SK-N-MC (cell line): ENCODE data around the gene GABRD.

Experiments used
- DNase-seq: peaks from one replicate; pipeline ENCODE4 v3.0.0-alpha.2; 2011; ENCODE audit warnings: low read depth, low spot score
- H3K27ac ChIP-seq: fragments of 200-600 bp; sonication (generic); 2 replicates; pipeline ENCODE4 v1.5.1; 2016; ENCODE audit warnings: mixed run types
- H3K36me3 ChIP-seq: fragments of 200-600 bp; sonication (generic); 2 replicates; pipeline ENCODE4 v1.6.1; 2017; ENCODE audit warnings: antibody characterized with exemption, low read length, mixed read lengths; ENCODE audit not compliant: insufficient read depth
- H3K4me3 ChIP-seq: fragments of 200-600 bp; sonication (generic); 2 replicates; pipeline ENCODE4 v1.5.1; 2016
- H3K9ac ChIP-seq: fragments of 200-600 bp; sonication (generic); 2 replicates; pipeline ENCODE4 v1.8.0; 2017; ENCODE audit warnings: mixed run types, mixed read lengths; ENCODE audit not compliant: insufficient read length
- H3K9me3 ChIP-seq: fragments of 200-600 bp; sonication (generic); 2 replicates; pipeline ENCODE4 v1.6.1; 2017; ENCODE audit warnings: low read depth, mild to moderate bottlenecking, antibody characterized with exemption, low read length, moderate library complexity, mixed read lengths
- EZH2 ChIP-seq: fragments of 200-600 bp; sonication (generic); IDR thresholded peaks from one replicate; pipeline ENCODE4 v1.6.1; 2017; ENCODE audit warnings: antibody characterized with exemption
- FOXP2 ChIP-seq: optimal IDR thresholded peaks from 2 replicates; pipeline ENCODE3; 2011; ENCODE audit warnings: mild to moderate bottlenecking, moderate library complexity; ENCODE audit not compliant: insufficient read depth; ENCODE audit errors: extremely low read length, control extremely low read depth
- POLR2AphosphoS5 ChIP-seq: IDR thresholded peaks from 2 replicates; pipeline ENCODE4 v1.6.1; 2012; ENCODE audit warnings: mild to moderate bottlenecking, low read depth, low read length, borderline replicate concordance

GABRD gene

DNA sequence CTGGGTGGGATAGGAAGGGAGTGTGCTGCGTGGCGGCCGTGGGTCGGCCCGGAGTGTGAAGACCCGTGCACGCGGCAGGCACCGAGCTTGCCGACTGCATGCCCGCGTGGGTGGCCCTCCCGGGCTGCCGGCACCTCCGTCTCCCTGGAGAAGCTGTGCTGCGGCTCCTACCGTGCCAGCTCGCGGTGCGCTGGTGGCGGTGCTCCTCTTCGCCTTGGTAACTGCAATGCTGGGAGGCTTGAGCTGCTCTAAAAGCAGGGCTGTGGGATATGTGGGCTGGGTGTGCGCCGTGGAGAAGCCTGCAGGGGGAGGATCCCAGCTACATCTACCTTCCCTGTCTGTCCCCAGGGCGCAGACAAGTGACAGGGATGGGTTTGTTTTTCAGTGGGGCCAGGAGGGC is 2.4 kb downstream of the GABRD start:
- DNase-seq: no peak
- Histone ChIP-seq H3K27ac (no peak overlapping the region), H3K9me3 (no peaks in the 10 kb centered on the region), H3K4me3 (no peak overlapping the region), H3K9ac (no peak overlapping the region), H3K36me3 (no peaks in the 10 kb centered on the region)
- TF ChIP-seq FOXP2 (no peak), EZH2 (no peak), POLR2AphosphoS5 (no peak)

DNA sequence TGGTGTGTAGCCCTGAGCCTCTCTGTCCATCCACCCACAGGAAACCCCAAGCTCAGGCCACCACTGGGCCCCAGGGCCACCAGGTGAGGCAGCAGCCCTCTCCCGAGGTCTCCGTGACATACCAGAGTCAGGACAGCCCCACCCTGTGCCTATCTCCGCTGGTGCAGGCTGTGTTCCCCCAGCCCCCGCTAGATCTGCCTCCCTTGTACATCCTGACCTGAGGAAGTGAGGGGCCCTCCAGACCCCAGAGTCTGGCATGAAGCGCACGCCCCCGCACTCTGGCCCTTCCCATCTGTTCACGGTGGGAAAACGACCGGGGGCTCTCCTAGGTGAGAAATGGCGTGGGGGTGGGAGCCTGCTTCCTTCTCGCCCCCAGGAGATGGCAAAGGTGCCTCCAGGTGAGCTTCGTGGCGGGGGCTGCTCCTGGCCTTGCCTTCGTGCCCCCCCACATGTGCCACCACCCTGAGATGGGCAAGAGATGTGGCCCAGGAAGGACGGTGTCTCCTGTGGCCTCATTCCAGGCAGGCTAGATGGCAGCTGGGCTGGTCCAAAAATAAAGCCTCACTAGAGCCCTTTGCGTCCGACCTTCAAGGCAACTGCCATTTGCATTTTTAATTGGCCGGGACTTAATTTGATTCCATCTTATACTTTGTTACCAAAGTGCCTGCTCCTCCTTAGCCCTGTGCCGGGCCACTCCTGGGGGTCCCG is 3.1 kb downstream of the GABRD start:
- DNase-seq: no peak
- TF ChIP-seq POLR2AphosphoS5 (no peak), EZH2 (no peak), FOXP2 (no peak)

DNA sequence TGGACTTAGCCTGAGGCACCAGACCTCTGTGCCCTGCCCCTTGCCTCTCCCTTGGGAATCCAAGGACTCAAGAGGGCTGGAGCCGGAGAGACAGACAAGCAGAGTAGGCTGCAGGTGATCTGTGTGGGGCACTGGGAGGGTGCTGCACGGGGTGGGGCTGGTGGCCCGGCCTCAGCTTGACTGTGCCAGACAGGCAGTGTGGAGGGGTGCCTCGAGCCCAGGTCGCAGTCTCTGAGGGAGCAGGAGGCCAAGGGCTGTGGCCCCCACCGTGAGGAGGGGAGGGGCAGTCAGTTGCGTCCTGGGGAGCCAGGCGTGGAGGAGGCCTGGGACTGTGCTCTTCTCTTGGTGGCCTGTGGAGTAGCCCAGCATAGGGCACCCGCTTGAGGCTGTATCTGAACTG is 4.0 kb downstream of the GABRD start:
- TF ChIP-seq POLR2AphosphoS5 (no peak), EZH2 (no peak), FOXP2 (no peak)

More for the DNA sequence above, 3.1 kb downstream of the GABRD start:
- Histone ChIP-seq H3K27ac (no peak overlapping the region), H3K9me3 (no peaks in the 10 kb centered on the region), H3K4me3 (no peak overlapping the region), H3K36me3 (no peaks in the 10 kb centered on the region), H3K9ac (no peak overlapping the region)

DNA sequence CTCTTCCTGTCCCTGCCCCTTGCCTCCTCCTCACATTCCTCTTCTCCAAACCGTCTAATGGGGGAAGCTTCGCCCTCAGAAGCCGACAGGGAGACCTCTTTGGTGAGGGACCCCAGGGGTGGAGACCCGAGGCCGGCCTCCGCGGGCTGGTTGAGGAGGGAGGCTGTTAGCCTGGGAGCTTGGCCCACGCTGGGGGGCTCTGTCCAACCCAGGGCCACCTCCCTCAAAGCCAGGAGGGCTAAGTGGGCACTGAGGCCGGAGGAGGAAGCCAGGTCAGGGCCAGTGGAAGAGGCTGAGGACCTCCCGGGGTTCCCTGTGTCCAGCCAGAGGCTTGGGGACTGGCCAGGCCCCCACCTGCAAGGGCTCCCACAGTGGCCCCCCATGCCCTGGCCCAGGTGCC is 5.3 kb downstream of the GABRD start:
- TF ChIP-seq EZH2 (no peak), FOXP2 (no peak), POLR2AphosphoS5 (no peak)
- Histone ChIP-seq H3K27ac (no peak overlapping the region), H3K4me3 (no peak overlapping the region), H3K36me3 (no peaks in the 10 kb centered on the region), H3K9me3 (no peaks in the 10 kb centered on the region), H3K9ac (no peak overlapping the region)
- DNase-seq: no peak

More for the DNA sequence above, 4.0 kb downstream of the GABRD start:
- no peak for DNase-seq
- H3K36me3 ChIP-seq: no peaks in the 10 kb centered on the region
- no peak overlapping the region for H3K4me3 ChIP-seq
- H3K9ac ChIP-seq: no peak overlapping the region
- no peaks in the 10 kb centered on the region for H3K9me3 ChIP-seq
- no peak overlapping the region for H3K27ac ChIP-seq

DNA sequence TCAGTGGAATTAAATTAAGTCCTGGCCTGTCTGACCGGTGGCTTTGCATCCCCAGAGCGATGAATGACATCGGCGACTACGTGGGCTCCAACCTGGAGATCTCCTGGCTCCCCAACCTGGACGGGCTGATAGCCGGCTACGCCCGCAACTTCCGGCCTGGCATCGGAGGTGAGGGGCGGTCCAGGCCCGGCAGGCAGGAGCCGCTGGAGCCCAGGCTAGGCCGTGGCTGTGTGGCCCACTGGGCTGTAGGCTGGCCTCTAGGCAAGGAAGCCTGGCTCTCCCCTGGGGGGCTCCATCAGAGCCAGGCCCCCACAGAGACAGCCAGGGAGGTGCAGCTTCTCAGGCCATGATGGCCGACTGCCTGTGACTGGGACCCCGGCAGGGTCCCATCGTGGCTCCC is 5.7 kb downstream of the GABRD start:
- Histone ChIP-seq H3K36me3 (no peaks in the 10 kb centered on the region), H3K4me3 (no peak overlapping the region), H3K9me3 (no peaks in the 10 kb centered on the region), H3K9ac (no peak overlapping the region), H3K27ac (no peak overlapping the region)
- DNase-seq: no peak
- TF ChIP-seq POLR2AphosphoS5: no peak
- no peak for TF ChIP-seq EZH2
- TF ChIP-seq FOXP2: no peak

DNA sequence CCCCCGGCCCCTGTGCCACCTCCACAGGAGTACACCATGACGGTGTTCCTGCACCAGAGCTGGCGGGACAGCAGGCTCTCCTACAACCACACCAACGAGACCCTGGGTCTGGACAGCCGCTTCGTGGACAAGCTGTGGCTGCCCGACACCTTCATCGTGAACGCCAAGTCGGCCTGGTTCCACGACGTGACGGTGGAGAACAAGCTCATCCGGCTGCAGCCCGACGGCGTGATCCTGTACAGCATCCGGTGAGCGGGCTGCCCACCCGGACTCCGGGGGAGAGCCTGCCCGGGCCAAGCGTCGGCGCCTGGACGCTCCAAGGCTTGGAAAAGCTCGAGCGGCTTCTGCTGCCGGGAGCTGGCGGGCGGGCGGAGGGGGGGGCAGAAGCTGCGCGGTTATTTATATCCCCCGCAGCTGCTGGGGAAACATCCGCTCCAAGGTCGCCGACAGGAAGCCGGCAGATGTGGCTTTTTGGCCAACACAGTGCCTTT is 6.4 kb downstream of the GABRD start:
- H3K9ac ChIP-seq: no peak overlapping the region

DNA sequence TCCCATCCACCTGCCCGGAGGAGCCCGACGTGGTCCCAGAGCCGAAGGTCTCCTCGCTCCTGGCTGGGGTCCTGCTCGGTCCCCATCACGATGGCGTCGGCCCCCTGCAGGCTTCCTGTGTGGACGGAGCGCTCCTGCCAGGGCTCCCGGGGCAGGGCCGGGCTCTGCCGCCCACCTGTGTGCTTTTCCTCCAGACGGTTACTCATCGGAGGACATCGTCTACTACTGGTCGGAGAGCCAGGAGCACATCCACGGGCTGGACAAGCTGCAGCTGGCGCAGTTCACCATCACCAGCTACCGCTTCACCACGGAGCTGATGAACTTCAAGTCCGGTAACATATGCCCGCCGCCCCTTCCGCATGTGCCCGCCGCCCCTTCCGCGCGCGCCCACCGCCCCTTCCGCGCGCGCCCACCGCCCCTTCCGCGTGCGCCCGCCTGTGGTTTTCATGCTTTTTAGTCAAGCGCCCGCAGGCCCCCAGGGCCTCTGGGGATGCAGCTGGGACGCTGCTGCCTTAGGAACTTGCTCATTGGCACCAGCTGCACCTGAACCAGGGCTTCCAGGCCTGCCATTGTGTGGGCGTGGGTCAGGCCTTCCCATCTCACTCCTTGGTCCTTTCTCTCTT is 8.9 kb downstream of the GABRD start:
- no peaks in the 10 kb centered on the region for H3K9me3 ChIP-seq
- no peak for TF ChIP-seq POLR2AphosphoS5
- no peak for TF ChIP-seq EZH2
- no peak for TF ChIP-seq FOXP2
- H3K27ac ChIP-seq: no peak overlapping the region
- no peaks in the 10 kb centered on the region for H3K36me3 ChIP-seq
- no peak overlapping the region for H3K9ac ChIP-seq
- no peak overlapping the region for H3K4me3 ChIP-seq
- no peak for DNase-seq

More for the DNA sequence above, 6.4 kb downstream of the GABRD start:
- no peak overlapping the region for H3K27ac ChIP-seq
- DNase-seq: no peak
- H3K9me3 ChIP-seq: no peaks in the 10 kb centered on the region
- H3K4me3 ChIP-seq: no peak overlapping the region
- TF ChIP-seq EZH2 (no peak), FOXP2 (no peak), POLR2AphosphoS5 (no peak)
- no peaks in the 10 kb centered on the region for H3K36me3 ChIP-seq

DNA sequence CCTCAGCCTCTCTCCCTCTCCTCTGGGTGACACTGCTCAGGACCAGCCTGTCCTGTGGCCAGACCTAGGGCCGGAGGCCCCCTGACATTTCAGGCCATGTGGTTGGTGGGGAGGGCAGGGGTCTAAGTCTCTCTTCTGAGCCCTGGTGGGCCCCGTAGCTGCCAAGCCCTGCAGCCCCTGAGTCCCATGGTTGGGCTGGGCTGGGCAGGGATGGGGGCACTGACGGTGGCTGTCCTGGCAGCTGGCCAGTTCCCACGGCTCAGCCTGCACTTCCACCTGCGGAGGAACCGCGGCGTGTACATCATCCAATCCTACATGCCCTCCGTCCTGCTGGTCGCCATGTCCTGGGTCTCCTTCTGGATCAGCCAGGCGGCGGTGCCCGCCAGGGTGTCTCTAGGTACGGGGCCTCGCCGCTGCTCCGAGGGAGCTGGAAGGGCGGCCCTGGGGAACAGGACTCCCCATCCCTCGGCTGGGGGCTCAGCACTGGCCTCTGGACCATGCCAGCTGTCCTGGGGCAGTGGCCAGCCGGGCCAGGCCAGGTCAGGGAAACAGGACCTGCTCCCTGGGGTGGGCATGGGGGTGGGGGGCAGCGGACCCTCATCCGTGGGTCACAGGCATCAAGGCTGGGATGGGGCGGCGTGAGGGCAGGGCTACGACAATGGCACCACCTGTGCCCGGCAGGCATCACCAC is 9.9 kb downstream of the GABRD start:
- no peaks in the 10 kb centered on the region for H3K9me3 ChIP-seq
- no peak overlapping the region for H3K27ac ChIP-seq
- H3K36me3 ChIP-seq: no peaks in the 10 kb centered on the region
- no peak for DNase-seq
- H3K4me3 ChIP-seq: no peak overlapping the region
- TF ChIP-seq POLR2AphosphoS5 (no peak), FOXP2 (no peak), EZH2 (no peak)
- H3K9ac ChIP-seq: no peak overlapping the region
